Fibroblast of villous mesenchyme (primary cell): ENCODE data around the gene SCAF4. TPM values are rescaled to one million over a fixed set of nuclear protein-coding genes. Genes with fewer than 3 reads are reported as not detected.
A peak's percentile ranks its signal among the peaks of the same experiment; 100 is the strongest.

Experiments
- DNase-seq: peaks from one replicate; pipeline ENCODE4 v3.0.0-alpha.2; 2010; ENCODE audit warnings: low read depth
- H3K4me3 ChIP-seq: 2 replicates; pipeline ENCODE4 v1.5.1; 2011; ENCODE audit warnings: low read depth, mild to moderate bottlenecking, low read length
- CTCF ChIP-seq: IDR thresholded peaks from 2 replicates; pipeline ENCODE4 v1.5.1; 2012; ENCODE audit warnings: low read depth, mild to moderate bottlenecking, low read length; ENCODE audit not compliant: insufficient read depth
- total RNA-seq: library from RNA; depleted of rRNA; stranded (reverse); fragments of >200 nt; gene quantifications from 2 replicates; pipeline ENCODE4 v1.2.3, GENCODE V29; 2012

SCAF4 gene
- total RNA-seq, 1 donor, result 9.1 TPM

GRCh38 chr21:31724552-31724951, 7.4 kb downstream of the SCAF4 start:
- TF ChIP-seq CTCF, result no peak
- H3K4me3 ChIP-seq, result no peak overlapping the region
- no peak for DNase-seq

GRCh38 chr21:31721381-31721780, 10.5 kb downstream of the SCAF4 start:
- no peak for DNase-seq
- no peak for TF ChIP-seq CTCF
- no peak overlapping the region for H3K4me3 ChIP-seq

GRCh38 chr21:31720739-31721138, 11.2 kb downstream of the SCAF4 start:
- no peak for TF ChIP-seq CTCF
- H3K4me3 ChIP-seq, result no peak overlapping the region
- DNase-seq, result no peak

GRCh38 chr21:31720330-31720729, 11.6 kb downstream of the SCAF4 start:
- TF ChIP-seq CTCF, result no peak
- no peak for DNase-seq
- H3K4me3 ChIP-seq, result no peak overlapping the region

- no peak for DNase-seq
- no peak for TF ChIP-seq CTCF
- no peak overlapping the region for H3K4me3 ChIP-seq
Measured at GRCh38 chr21:31716106-31716505, 15.8 kb downstream of the SCAF4 start.

- no peak for TF ChIP-seq CTCF
Measured at GRCh38 chr21:31714741-31715365, 17.1 kb downstream of the SCAF4 start.

GRCh38 chr21:31713973-31714740, 17.8 kb downstream of the SCAF4 start:
- no peak overlapping the region for H3K4me3 ChIP-seq
- DNase-seq, result peak; percentile 11
- no peak for TF ChIP-seq CTCF

More at GRCh38 chr21:31714741-31715365, 17.1 kb downstream of the SCAF4 start:
- DNase-seq, result no peak
- no peak overlapping the region for H3K4me3 ChIP-seq
